Nucleus accumbens (tissue), 56 donors: ENCODE results near the gene ATG14.
"Not testable (repeated sequence)": the region's sequence is repeated elsewhere in the genome, so short reads cannot be mapped to it uniquely, and the experiment has no call there.

ENCODE experiments used
- DNase-seq, 56 donors: peaks; one replicate each; lab custom pipeline; 2025; lab: John Stamatoyannopoulos, UW

Gene ATG14

GRCh38 chr14:55434805-55435174 lies 23.2 kb upstream of the ATG14 start:
- DNase-seq: no peak

DNA sequence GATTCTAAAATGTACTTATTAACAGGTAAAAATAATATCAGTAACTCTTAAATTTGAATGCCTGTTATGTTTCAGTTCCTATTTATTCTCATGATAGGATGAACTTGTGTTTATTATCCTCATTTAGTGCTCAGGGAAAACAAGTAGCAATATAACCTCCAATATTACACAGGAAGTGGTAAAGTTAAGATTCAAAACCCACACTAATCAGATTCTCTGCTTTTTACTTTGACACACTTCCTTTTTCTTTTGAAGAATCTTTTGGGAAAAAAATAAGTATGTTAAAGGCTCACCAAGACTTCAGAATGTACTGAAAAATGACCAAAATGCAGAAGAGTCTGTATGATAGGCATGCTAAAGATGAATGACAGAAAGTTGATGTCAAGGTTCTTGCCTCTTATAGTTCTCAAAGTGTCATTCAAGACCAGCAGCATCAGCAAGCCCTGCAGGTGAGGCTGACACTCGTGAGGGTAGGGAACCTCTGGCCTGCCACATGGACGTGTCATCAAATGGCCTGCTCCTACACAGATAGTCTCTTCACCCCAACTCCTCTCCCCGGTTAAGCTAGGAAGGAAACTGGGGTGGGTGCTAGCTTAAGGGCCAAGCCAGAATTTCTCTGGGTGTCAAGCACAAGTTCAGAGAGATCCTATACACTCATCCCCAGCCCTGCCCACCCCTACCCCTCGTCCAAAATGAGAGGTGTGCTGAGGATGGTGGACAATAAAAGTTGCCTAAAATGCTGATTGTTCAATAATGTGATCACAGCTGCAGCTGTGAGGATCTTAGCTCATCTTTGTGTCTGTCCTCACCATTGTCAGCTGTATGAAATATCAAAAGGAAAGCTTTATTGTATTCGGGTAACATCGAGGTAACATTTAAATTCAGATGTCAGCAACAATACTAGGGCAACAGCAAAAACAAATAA lies 22.5 kb upstream of the ATG14 start:
- DNase-seq: no peak

DNA sequence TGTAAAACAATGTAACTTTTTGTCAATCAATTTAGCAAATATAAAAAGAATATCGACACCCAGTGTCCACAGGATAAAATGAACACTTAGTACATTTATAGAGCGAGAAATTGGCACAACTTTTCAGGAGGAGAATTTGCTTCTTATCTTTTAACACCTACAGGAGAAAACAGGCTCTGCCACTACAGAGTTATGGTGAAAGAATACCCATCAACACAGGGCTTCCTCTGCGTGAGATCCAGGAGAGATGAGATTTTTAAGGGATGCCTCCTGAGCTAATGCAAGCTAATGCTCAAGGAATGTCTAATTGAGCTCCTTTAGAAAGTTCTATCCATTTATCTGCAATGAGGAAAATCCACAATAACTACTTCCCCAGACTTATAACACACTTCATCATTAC lies 21.0 kb upstream of the ATG14 start:
- no peak for DNase-seq

- DNase-seq: no peak
These were observed 18.5 kb upstream of the ATG14 start for GRCh38 chr14:55430024-55430690.

DNA sequence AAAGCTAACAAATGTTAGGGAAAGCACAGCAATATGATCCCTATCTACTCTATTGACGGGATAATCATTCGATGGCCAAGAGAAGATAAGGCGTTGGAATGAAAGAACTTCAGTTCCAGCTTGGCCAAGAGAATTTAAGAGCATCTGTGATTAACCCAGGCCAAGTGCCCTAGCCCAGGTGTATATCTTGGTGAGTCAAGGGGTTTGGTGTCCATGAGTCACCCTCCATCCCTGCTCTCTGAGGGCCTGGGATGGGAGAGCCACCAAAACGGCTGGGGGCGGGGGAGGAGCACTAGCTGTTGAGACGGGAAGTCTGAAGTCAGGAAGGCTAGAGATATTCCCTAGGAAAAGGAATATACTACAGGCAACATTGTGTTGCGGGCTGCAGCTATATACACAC lies 15.8 kb upstream of the ATG14 start:
- no peak for DNase-seq

DNA sequence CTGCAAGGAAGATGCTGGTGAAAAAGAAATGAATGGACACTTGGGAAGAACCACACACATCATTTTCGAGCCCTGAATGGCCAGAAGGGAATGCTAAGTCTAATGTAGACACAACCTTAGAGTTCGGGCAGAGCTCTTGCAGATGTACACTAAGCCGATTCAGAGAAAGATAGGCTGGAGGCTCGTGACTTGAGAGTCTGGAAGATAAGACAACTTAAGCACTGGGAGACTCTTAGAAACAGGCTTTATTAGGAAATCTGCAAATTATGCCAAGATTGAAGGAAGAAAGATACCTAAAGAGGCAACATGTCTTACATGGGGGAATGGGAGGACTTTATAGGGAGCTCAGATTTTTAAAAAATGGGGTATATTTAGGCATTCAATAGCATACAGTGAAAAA lies 15.3 kb upstream of the ATG14 start:
- no peak for DNase-seq

GRCh38 chr14:55425091-55425490 lies 13.5 kb upstream of the ATG14 start:
- DNase-seq: no peak

DNA sequence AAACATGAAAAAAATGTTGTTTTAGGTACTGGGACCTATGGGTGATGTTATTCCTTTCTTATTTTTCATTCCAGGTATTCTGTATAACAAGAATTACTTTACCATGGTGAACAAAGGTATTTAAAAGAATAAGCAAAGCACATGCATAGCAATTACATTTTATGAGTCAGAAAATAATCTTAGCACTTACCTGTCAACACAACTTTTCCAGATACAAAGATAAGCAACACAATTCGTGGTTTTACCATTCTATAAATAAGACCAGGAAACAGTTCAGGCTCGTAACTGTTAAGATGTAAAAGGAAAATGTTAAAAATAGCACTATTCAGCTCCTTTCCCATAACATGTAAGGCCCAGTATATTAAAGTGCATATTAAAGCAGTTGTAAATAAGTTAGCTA lies 12.3 kb upstream of the ATG14 start:
- no peak for DNase-seq

DNA sequence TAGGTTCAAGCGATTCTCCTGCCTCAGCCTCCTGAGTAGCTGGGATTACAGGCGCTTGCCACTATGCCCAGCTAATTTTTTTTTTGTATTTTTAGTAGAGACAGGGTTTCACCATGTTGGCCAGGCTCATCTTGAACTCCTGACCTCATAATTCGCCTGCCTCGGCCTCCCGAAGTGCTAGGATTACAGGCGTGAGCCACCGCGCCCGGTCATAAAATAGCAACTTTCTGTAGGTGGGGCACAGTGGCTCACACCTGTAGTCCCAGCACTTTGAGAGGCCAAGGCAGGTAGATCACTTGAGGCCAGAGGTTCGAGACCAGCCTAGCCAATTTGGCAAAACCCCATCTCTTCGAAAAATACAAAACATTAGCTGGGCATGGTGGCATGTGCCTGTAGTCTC lies 10.7 kb upstream of the ATG14 start:
- not testable (repeated sequence) for DNase-seq

- DNase-seq: no peak
These were observed 8.0 kb upstream of the ATG14 start for GRCh38 chr14:55419663-55420062.

DNA sequence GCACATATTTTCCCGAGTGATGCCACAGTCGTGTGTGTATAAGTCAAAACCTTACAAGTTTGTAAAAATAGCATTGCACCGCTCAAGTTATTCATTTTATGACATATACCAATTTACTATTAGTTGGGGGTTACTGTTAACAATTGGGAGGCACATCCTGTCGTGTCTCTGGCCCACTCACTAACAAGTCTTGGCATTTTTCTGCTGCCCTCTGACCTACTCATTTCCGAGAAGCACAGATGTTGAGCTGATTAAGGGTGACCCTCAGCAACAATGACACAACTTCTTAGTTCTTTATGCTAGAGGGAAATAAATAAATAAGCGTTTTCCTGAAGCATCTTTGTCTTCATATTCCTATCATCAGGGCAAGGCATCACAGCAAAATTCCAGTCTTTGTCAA lies 6.8 kb upstream of the ATG14 start:
- DNase-seq: no peak

DNA sequence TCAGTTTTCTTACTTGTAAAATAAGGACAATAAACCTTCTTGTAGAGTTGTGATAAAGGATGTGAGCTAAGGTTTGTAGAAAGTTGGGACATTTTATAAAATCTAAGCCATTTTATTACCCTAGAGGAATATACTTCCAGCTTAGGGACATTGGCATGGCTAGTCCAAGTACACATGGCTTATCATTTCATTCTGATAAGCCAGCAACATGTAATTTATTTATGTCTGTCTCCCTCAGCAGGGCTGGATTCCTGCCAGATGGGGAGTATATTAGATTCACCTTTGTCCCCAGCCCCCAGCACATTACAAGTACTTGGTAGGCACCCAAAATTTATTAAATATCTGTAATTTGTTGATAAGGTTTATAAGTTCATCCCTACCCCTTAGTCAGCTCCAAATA lies 6.3 kb upstream of the ATG14 start:
- no peak for DNase-seq

GRCh38 chr14:55416866-55417265 lies 5.2 kb upstream of the ATG14 start:
- DNase-seq: no peak

DNA sequence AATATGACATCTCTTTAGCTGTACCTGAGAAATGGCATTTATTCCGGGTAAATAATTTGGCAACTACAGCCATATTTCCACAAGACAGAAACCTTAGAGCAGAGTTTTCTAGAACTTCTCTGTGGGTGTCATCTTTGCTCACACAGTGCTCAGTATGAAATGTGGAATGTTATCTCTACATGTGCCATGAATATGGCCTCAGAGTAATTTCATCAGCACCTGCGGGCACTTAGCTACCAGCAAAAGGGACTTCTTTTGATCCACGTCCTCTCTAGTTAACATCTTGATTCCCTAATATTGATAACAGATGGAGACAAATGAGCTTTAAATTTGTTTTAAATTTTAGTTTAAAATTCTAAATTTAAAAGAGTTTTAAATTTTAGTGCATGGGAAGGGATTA lies 2.9 kb upstream of the ATG14 start:
- no peak for DNase-seq

DNA sequence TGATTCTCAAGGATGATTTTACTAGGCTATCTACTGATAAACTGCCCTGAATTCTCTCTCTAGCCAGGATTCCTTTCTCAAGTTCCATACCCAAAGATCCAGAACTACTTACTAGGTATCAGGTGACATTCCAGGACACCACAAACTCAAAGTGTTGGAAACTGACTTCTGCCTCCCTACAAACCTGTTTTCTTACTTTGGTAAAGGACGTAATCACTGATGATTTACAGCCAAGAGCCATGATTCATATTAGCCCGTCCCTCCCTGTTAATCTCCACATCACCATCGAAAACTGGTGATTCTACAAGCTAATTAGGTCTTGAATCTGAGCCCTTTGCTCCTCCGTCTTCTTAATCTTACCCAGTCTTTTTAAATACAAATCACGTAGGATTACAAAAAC lies 1.0 kb upstream of the ATG14 start:
- DNase-seq: no peak

- no peak for DNase-seq
These were observed 754 bp downstream of the ATG14 start for GRCh38 chr14:55410876-55411275.

- DNase-seq: no peak
These were observed 7.3 kb downstream of the ATG14 start for GRCh38 chr14:55404173-55404854.

GRCh38 chr14:55401751-55402150 lies 9.9 kb downstream of the ATG14 start:
- DNase-seq: no peak

DNA sequence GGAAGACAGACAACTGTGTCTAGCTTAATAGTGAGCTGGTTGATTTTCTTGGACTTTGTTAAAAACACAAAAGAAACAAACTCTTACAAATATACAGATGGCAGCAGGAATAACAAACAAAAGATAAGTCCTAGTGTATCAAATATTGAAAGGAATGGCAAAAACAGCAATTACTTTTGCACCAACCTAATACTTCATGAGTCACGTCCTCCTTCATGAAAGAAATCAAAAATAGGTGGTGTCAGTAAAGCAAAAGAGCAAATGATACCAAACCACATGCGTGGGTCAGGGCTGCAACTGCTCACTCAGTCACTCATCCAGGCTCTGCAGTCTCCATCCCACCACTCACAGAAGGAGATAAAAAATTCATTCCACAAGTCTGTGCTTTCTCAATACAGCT lies 11.8 kb downstream of the ATG14 start:
- peak in 1 of 56 donors; percentile 5 for DNase-seq

DNA sequence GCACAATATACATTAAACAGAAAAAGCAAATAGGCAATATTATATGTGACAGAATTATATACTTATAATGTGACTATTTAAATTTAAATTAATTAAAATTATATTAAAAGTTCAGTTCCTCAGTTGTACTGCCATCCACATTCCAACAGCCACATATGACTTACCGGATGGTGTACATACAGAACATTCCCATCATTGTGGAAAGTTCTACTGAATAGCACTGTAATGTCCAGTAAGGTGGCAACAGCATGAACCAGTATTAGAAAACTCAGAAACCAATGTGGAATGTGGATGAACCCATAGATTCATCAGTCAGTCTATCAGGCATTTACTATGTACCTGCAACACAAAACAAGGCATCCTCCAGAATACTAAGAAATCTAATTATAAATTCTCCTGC lies 12.4 kb downstream of the ATG14 start:
- no peak for DNase-seq

DNA sequence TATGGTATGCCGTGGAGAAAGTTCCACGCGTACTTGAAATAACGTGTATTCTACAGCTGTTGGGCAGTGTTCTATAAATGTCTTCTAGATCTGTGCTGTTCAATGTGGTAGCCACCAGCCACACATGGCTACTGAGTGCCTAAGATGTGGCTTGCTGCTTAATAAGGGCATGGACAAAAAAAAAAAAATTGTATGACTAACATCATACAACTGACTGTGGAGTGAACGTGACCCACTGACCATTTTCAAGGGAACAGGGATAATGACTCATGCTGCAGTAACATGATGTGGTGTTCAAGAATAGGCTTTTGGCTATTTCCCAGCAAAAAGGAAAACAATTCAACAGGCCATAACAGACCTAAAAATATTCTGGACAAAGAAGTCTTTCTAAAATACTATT lies 13.0 kb downstream of the ATG14 start:
- peak in 1 of 56 donors; percentile 7 for DNase-seq

- no peak for DNase-seq
These were observed 22.3 kb downstream of the ATG14 start for GRCh38 chr14:55389330-55389729.
